Stimulated activated memory B cell treated with anti-CD40 and anti-IgM and Interleukin-4, amounts not matched to agents 10 μg/mL and 1 μg/mL and 100 μg/mL, for 72 hours (primary cell): ENCODE measurements around the gene NUDT19.
A peak's percentile ranks its signal among the peaks of the same experiment; 100 is the strongest.
"Not testable (repeated sequence)": the region's sequence is repeated elsewhere in the genome, so short reads cannot be mapped to it uniquely, and the experiment has no call there.

ENCODE experiments used
- ATAC-seq: fragments of 150-1000 bp; cut with Tn5 transposase; 2 replicates; pipeline ENCODE4 v1.10.0; 2021
- H3K27ac Mint-ChIP-seq: one replicate; pipeline ENCODE4 v1.8.0; 2022; ENCODE audit warnings: mild to moderate bottlenecking, mixed read lengths
- H3K27me3 Mint-ChIP-seq: one replicate; pipeline ENCODE4 v1.8.0; 2022; ENCODE audit warnings: mixed read lengths
- H3K36me3 Mint-ChIP-seq: one replicate; pipeline ENCODE4 v1.8.0; 2022; ENCODE audit warnings: mixed read lengths
- H3K4me1 Mint-ChIP-seq: one replicate; pipeline ENCODE4 v1.8.0; 2022; ENCODE audit warnings: mixed read lengths
- H3K4me3 Mint-ChIP-seq: one replicate; pipeline ENCODE4 v1.8.0; 2022; ENCODE audit warnings: mild to moderate bottlenecking, moderate library complexity, mixed read lengths
- H3K9me3 Mint-ChIP-seq: one replicate; pipeline ENCODE4 v1.8.0; 2022; ENCODE audit warnings: mixed read lengths

Gene NUDT19

DNA sequence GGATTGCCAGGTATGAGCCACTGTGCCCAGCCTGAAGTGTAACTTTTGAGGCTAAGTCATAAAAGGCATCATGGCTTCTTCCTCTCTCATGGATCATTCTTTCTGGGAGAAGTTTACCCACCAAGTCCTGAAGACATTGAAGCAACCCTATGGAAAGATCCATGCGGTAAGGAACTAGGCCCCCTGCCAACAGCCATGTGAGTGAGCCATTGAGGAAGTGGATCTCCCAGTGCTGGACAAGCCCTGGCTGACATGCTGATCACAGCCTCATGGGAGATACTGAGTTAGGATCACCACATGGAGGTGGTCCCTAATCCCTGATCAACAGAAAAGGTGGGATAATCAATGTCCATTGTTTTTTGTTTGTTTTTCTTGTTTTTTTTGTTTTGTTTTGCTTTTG is 3.3 kb upstream of the NUDT19 start:
- no peak for ATAC-seq
- no peak overlapping the region for H3K4me3 Mint-ChIP-seq
- H3K36me3 Mint-ChIP-seq = peaks cover 6% of the 10 kb centered on the region
- H3K4me1 Mint-ChIP-seq = peaks cover 19% of the 10 kb centered on the region
- no peaks in the 10 kb centered on the region for H3K27me3 Mint-ChIP-seq
- no peaks in the 10 kb centered on the region for H3K9me3 Mint-ChIP-seq
- H3K27ac Mint-ChIP-seq = no peak overlapping the region

DNA sequence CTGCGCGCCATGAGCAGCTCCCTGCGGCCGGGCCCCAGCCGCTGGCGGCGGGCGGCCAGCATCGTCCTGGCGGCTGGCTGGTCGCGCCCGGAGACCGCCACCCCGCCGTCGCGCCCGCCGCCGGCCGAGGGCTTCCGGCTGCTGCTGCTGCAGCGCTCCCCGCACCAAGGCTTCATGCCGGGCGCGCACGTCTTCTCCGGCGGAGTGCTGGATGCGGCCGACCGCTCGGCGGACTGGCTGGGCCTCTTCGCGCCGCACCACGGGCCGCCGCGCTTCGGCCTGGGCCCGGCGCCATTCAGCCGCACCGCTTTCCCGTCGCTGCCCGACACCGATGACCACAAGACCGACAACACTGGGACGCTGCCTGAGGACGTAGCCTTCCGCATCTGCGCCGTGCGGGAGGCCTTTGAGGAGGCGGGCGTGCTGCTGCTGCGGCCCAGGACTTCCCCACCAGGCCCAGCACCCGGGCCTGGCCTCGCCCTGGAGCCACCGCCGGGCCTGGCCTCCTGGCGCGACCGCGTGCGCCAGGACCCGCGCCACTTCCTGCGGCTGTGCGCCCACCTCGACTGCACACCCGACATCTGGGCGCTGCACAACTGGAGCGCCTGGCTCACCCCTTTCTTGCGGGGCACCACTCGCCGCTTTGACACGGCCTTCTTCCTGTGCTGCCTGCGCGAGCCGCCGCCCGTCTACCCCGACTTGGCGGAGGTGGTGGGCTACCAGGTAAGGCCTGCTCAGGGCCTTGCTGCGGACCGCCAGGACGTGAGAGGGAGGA is 518 bp downstream of the NUDT19 start:
- no peaks in the 10 kb centered on the region for H3K9me3 Mint-ChIP-seq

DNA sequence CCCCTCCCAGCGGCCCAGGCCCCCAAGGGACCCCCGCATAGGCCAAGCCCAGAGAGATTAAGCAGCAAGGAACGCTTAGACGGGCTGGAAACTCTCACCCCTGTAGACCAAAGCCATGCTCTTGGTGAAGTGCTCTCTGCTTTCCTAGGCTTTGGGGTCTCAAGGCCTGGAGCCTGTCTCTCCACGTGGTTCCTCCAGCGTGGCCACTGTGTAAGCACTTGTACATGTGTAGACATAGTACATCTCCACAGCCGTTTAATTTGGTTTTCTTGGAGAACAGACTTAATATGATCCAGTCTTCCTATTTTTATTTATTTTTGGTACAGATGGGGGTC is 1.1 kb downstream of the NUDT19 start:
- no peaks in the 10 kb centered on the region for H3K27me3 Mint-ChIP-seq

More for the DNA sequence above, 518 bp downstream of the NUDT19 start:
- H3K27ac Mint-ChIP-seq = peak overlapping the region; percentile 95
- peaks cover 24% of the 10 kb centered on the region for H3K36me3 Mint-ChIP-seq
- peak overlapping the region; percentile 97 for H3K4me3 Mint-ChIP-seq
- ATAC-seq = peak; percentile 88
- no peaks in the 10 kb centered on the region for H3K27me3 Mint-ChIP-seq
- H3K4me1 Mint-ChIP-seq = peaks cover 49% of the 10 kb centered on the region

DNA sequence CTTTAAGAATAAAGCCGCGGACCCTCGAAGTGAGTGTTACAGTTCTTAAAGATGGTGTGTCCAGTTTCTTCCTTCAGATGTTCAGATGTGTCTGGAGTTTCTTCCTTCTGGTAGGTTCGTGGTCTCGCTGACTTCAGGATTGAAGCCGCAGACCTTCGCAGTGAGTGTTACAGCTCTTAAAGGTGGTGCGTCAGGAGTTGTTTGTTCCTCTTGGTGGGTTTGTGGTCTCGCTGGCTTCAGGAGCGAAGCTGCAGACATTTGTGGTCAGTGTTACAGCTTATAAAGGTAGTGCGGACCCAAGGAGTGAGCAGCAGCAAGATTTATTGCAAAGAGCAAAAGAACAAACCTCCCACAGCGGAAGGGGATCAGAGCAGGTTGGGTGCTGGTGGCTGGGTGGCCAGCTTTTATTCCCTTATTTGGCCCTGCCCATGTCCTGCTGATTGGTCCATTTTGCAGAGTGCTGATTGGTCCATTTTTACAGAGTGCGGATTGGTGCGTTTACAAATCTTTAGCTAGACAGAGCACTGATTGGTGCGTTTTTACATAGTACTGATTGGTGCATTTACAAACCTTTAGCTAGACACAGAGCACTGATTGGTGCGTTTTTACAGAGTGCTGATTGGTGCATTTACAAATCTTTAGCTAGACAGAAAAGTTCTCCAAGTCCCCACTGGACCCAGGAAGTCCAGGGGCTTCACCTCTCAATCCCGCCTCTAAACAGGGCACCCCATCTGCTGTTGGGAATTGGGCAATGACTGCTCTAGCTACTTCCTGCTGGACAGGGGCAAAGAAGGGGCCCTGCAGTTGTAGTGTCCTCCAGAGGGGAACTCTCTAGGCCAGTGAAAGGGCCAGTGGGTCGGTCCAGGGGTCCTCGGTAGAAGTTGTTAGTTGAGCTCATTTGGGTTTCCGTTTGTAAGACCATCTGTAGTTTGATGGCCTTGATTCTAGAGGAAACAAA is 1.8 kb downstream of the NUDT19 start:
- H3K9me3 Mint-ChIP-seq, ATAC-seq, H3K27me3 Mint-ChIP-seq: not testable (repeated sequence)
- H3K36me3 Mint-ChIP-seq = peaks cover 36% of the 10 kb centered on the region
- H3K27ac Mint-ChIP-seq = peak overlapping the region; percentile 95
- peak overlapping the region; percentile 97 for H3K4me3 Mint-ChIP-seq
- H3K4me1 Mint-ChIP-seq = peaks cover 49% of the 10 kb centered on the region

More for the DNA sequence above, 1.1 kb downstream of the NUDT19 start:
- peak overlapping the region; percentile 97 for H3K4me3 Mint-ChIP-seq
- no peak for ATAC-seq
- H3K27ac Mint-ChIP-seq = peak overlapping the region; percentile 95
- H3K9me3 Mint-ChIP-seq = no peaks in the 10 kb centered on the region
- peaks cover 49% of the 10 kb centered on the region for H3K4me1 Mint-ChIP-seq
- peaks cover 29% of the 10 kb centered on the region for H3K36me3 Mint-ChIP-seq

DNA sequence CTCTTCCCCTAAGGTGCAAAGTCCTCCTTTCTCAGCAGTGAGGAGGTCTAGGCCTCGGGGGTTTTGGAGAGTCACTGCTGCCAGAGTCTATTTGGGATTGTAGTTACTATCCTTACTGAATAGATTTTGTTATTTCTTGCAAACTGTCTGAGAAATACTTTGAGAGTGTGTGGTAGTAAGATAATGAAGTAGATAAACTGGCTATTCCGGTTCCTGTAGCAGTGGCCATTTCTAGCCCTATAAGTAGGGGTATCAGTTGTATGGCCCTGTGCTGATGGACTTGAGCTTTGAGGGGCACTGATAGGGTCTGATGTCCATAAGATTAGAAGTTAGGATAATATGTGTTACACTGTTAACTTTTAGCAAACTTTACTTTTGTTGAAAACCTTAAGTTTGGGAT is 2.7 kb downstream of the NUDT19 start:
- Mint-ChIP-seq H3K4me1 (peaks cover 49% of the 10 kb centered on the region), H3K27ac (peak overlapping the region; percentile 12), H3K36me3 (peaks cover 45% of the 10 kb centered on the region)
- H3K4me3 Mint-ChIP-seq, ATAC-seq, H3K9me3 Mint-ChIP-seq, H3K27me3 Mint-ChIP-seq: not testable (repeated sequence)

DNA sequence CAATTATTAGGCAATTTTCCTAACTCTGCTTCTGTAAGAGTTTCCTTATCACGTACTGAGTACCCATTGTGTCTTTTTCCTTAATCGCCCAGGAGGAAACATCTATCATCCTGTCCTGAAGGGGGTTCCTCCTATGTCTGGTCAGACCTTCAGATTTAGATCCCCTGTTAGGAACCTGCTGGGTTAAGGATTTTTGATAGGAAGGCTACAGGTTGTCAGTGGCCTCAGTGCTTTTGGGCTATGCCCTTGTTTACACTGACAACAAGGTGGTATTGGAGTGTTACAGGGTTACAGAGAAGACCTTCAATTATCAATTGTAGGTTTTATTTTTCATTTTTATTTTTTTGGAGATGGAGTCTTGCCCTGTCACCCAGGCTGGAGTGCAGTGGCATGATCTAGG is 3.2 kb downstream of the NUDT19 start:
- not testable (repeated sequence) for H3K4me3 Mint-ChIP-seq

DNA sequence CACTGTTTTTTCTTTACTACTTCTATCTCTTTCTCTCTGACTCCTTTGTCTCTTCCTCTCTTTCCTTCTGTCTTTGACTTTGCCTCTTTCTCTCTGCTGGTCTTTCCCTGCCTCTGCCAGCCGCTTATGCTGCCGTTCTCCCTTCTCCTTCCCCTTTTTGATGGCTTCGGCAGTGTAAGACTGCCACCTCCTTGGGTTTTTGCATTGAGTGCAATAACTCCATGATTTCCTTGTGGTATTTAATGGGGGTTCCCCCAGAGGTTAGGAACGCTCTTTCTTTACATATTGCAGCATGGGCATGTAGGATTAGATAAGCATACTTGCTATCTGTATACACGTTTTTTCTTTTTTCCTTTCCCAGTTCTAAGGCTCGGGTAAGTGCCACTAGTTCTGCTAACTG is 3.9 kb downstream of the NUDT19 start:
- peaks cover 56% of the 10 kb centered on the region for H3K36me3 Mint-ChIP-seq

More for the DNA sequence above, 3.2 kb downstream of the NUDT19 start:
- not testable (repeated sequence) for H3K27me3 Mint-ChIP-seq, ATAC-seq, H3K9me3 Mint-ChIP-seq
- H3K27ac Mint-ChIP-seq = peak overlapping the region; percentile 12
- peaks cover 49% of the 10 kb centered on the region for H3K4me1 Mint-ChIP-seq
- peaks cover 51% of the 10 kb centered on the region for H3K36me3 Mint-ChIP-seq

DNA sequence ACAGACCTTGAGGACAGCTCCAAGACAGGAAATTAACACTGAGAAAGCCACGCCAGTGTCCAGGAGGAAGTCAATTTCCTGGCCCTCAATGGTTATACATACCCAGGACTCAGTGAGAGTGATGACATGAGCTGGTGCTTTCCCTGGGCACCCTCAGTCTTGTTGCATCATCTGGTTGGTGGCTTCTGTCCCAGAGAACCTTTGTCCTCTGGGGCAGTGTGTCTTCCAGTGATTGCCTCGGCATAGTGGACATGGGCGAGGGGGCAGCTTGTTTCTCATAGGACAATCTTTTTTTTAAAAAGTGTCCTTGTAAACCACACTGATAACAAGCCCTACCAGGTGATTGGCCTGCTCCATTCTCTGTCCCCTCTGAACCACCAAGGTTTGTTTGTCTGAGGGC is 5.2 kb downstream of the NUDT19 start:
- H3K27ac Mint-ChIP-seq, H3K9me3 Mint-ChIP-seq, H3K27me3 Mint-ChIP-seq, H3K4me3 Mint-ChIP-seq, ATAC-seq: not testable (repeated sequence)
- peaks cover 37% of the 10 kb centered on the region for H3K4me1 Mint-ChIP-seq
- H3K36me3 Mint-ChIP-seq = peaks cover 56% of the 10 kb centered on the region

More for the DNA sequence above, 3.9 kb downstream of the NUDT19 start:
- not testable (repeated sequence) for H3K27me3 Mint-ChIP-seq, ATAC-seq, H3K9me3 Mint-ChIP-seq
- Mint-ChIP-seq H3K4me3 (peak overlapping the region; percentile 64), H3K27ac (peak overlapping the region; percentile 12), H3K4me1 (peaks cover 49% of the 10 kb centered on the region)

DNA sequence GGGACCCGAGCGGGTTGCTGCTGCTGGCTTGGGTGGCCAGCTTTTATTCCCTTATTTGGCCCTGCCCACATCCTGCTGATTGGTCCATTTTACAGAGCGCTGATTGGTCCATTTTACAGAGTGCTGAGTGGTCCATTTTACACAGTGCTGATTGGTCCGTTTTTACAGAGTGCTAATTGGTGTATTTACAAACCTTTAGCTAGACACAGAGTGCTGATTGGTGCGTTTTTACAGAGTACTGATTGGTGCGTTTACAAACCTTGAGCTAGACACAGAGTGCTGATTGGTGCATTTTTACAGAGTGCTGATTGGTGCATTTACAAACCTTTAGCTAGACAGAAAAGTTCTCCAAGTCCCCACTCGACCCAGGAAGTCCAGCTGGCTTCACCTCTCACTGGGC is 8.5 kb downstream of the NUDT19 start:
- not testable (repeated sequence) for H3K9me3 Mint-ChIP-seq, H3K27me3 Mint-ChIP-seq, ATAC-seq, H3K27ac Mint-ChIP-seq, H3K4me3 Mint-ChIP-seq
- Mint-ChIP-seq H3K36me3 (peaks cover 75% of the 10 kb centered on the region), H3K4me1 (peaks cover 11% of the 10 kb centered on the region)

DNA sequence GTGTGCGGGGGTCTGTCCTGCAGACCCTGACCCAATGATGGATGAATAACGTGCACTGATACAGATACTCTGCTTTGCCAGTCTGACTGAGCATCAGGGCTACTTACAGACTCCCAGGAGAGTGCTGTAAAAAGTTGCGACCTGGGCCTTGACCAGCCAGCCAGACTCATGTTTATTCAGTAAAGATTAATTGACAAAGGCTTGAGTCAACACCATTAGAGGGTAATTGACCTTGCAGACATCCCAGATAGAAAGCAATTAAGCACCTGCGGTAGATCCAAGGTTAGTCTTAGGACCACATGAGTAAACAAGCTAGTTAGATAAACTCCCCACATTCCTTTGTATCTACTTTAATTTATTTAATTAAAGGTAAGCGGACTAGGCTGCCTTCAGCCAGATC is 10.4 kb downstream of the NUDT19 start:
- no peaks in the 10 kb centered on the region for H3K4me1 Mint-ChIP-seq
- H3K4me3 Mint-ChIP-seq = no peak overlapping the region
- no peaks in the 10 kb centered on the region for H3K27me3 Mint-ChIP-seq
- peaks cover 64% of the 10 kb centered on the region for H3K36me3 Mint-ChIP-seq
- no peak for ATAC-seq
- peaks cover 5% of the 10 kb centered on the region for H3K9me3 Mint-ChIP-seq
- no peak overlapping the region for H3K27ac Mint-ChIP-seq

DNA sequence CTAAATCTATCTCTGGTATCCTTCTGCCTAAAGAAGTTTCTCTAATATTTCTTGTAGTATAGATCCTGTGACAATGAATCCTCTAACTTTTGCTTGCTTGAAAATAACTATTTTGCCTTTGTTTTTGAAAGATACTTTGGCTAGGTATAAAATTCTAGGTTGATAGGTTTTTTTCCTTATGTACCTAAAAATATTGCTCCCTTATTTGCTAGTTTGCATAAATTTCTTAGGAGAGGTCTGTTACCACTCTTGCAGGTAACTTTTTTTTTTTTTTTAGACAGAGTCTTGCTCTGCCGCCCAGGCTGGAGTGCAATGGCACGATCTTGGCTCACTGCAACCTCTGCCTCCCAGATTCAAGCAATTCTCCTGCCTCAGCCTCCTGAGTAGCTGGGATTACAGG is 12.4 kb downstream of the NUDT19 start:
- not testable (repeated sequence) for H3K4me3 Mint-ChIP-seq, H3K4me1 Mint-ChIP-seq, H3K9me3 Mint-ChIP-seq, H3K27me3 Mint-ChIP-seq, ATAC-seq, H3K27ac Mint-ChIP-seq
- H3K36me3 Mint-ChIP-seq = peaks cover 52% of the 10 kb centered on the region

DNA sequence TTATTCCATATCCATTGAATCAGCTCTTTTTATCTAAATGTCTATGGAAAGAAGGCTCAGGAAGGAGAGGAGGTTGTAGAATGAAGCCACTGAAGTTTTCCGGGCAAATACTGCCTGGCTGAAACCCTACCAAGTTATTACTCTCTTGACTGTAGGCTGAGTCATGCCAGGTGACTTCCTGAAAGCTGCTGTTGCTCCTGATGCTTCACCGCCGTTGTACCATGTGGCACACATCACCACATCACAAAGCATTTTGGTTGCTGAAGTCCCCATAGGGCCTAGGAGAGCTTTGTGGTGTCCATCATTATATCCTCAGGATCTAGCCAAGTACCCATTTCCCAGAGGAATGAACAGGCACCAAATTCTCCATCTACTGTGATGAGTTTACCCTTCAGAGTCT is 16.8 kb downstream of the NUDT19 start:
- Mint-ChIP-seq H3K36me3 (peaks cover 45% of the 10 kb centered on the region), H3K4me1 (peaks cover 6% of the 10 kb centered on the region), H3K27ac (no peak overlapping the region), H3K4me3 (no peak overlapping the region), H3K27me3 (no peaks in the 10 kb centered on the region), H3K9me3 (peaks cover 3% of the 10 kb centered on the region)
- no peak for ATAC-seq

DNA sequence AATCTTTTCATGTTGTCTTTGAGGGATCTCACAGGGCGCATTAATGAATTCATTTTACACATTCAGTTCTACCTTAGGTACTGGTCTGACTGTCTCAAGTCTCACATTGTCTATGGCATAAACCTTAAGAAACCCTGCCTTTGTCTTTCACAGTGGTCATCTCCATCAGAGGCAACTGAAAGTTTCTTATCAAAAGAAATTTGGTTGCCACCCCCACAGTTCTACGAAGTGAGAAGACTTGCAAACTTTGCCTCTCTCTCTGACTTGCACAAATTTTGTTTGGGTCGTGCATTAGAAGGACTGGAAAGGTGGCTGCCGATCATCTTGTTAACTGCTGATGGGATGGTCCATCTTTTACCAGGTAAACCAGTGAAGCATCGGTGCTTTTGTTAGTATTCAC is 17.4 kb downstream of the NUDT19 start:
- Mint-ChIP-seq H3K9me3 (peaks cover 3% of the 10 kb centered on the region), H3K4me1 (peaks cover 6% of the 10 kb centered on the region), H3K36me3 (peaks cover 39% of the 10 kb centered on the region), H3K4me3 (no peak overlapping the region), H3K27ac (no peak overlapping the region), H3K27me3 (no peaks in the 10 kb centered on the region)
- no peak for ATAC-seq

DNA sequence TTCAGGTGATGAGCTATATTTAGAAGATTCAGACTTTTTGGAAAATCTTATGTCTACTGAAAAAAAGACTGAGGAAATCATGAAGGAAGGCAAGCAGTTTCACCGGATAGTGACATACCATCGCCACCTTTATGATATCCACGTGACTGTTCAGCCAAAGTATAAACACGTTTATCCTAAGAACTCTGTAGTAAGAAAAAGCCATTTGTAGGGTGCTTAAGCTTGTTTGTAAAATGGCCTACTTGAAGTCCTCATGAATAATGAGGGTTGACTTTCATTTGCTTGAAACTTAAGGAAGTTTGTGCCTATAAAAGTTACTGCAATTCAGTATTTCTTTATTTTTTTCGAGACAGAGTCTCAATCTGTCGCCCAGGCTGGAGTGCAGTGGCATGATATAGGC is 20.1 kb downstream of the NUDT19 start:
- peaks cover 41% of the 10 kb centered on the region for H3K36me3 Mint-ChIP-seq
- no peaks in the 10 kb centered on the region for H3K27me3 Mint-ChIP-seq
- H3K4me1 Mint-ChIP-seq = peaks cover 6% of the 10 kb centered on the region
- H3K27ac Mint-ChIP-seq = no peak overlapping the region
- H3K4me3 Mint-ChIP-seq = no peak overlapping the region
- ATAC-seq = no peak
- no peaks in the 10 kb centered on the region for H3K9me3 Mint-ChIP-seq

DNA sequence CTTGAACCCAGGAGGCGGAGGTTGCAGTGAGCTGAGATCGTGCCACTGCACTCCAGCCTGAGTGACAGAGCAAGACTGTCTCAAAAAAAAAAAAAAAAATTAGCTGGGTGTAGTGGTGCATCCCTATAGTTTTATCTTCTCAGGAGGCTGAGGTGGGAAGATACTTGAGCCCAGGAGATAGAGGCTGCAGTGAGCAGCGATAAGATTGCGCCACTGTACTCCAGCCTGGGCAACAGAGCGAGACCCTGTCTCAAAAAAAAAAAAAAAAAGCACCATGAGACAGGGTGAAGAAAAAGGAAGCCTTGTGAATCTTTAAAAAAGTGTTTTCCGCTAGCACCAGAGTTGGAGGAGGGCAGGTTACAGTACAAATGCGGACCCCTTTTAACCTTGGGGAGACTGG is 24.6 kb downstream of the NUDT19 start:
- not testable (repeated sequence) for H3K4me3 Mint-ChIP-seq, H3K27ac Mint-ChIP-seq, H3K9me3 Mint-ChIP-seq, ATAC-seq, H3K4me1 Mint-ChIP-seq, H3K27me3 Mint-ChIP-seq
- peaks cover 18% of the 10 kb centered on the region for H3K36me3 Mint-ChIP-seq

DNA sequence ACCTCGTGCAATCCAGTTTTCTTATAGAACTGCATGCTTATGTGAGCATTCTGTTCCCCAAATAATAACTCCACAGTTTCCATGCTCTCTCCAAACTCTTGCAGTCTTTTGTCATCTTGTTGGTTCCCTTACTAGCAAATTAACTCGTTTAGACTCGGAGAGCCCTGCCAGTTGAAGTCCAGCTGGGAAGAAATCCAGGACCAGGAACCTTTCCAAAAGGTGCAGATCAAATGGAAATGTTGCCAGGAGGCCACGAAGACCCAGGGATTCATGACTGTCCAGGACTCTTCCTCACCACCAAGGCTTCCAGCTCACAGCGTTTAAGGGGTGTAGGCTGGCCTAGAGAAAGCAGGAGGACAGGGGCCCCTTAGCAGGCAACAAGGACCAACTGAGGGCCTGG is 25.9 kb downstream of the NUDT19 start:
- no peaks in the 10 kb centered on the region for H3K4me1 Mint-ChIP-seq
- H3K36me3 Mint-ChIP-seq = peaks cover 15% of the 10 kb centered on the region
- H3K27me3 Mint-ChIP-seq = no peaks in the 10 kb centered on the region
- ATAC-seq = no peak
- no peak overlapping the region for H3K27ac Mint-ChIP-seq
- H3K9me3 Mint-ChIP-seq = no peaks in the 10 kb centered on the region
- no peak overlapping the region for H3K4me3 Mint-ChIP-seq
